Body of pancreas (tissue), 4 donors: ENCODE measurements around the gene USF2. TPM values are rescaled to one million over a fixed set of nuclear protein-coding genes. Genes with fewer than 3 reads are reported as not detected.

Source experiments
- ATAC-seq: fragments of 150-250 bp; one replicate; pipeline ENCODE4 v1.9.1; 2016
- DNase-seq, 4 donors: peaks; one replicate each; pipeline ENCODE4 v3.0.0-alpha.2; 2019
- H3K27ac ChIP-seq, 4 donors: fragments of 200-600 bp; sonication (generic); 1 replicate in 3 of 4; 2 replicates in 1 of 4; pipeline versions ENCODE4 v1.5.1 to v1.6.1; 2016 to 2019; ENCODE audit warnings: mild to moderate bottlenecking in 1 of 4, mixed read lengths in 1 of 4, moderate library complexity in 1 of 4
- H3K27me3 ChIP-seq, 2 donors: fragments of 200-600 bp; sonication (generic); one replicate each; pipeline ENCODE4 v1.6.0; 2016; ENCODE audit warnings: mild to moderate bottlenecking in 1 of 2
- H3K36me3 ChIP-seq, 2 donors: fragments of 200-600 bp; sonication (generic); replicated peaks in 1 of 2; 2 replicates each; pipeline ENCODE4 v1.5.1; 2016; ENCODE audit warnings: low read depth in 2 of 2; ENCODE audit not compliant: insufficient read depth in 1 of 2
- H3K4me1 ChIP-seq: fragments of 200-600 bp; sonication (generic); one replicate; pipeline ENCODE4 v1.6.0; 2016
- H3K4me3 ChIP-seq, 2 donors: fragments of 200-600 bp; sonication (generic); 1 replicate in 1 of 2; 2 replicates in 1 of 2; pipeline ENCODE4 v1.5.1; 2016 to 2019
- H3K9me3 ChIP-seq, 3 donors: fragments of 200-600 bp; sonication (generic); 1 replicate in 2 of 3; 2 replicates in 1 of 3; pipeline ENCODE4 v1.5.1; 2016
- POLR2A ChIP-seq, 3 donors: fragments of 450-650 bp; IDR thresholded peaks; one replicate each; pipeline ENCODE4 v1.6.1; 2016; ENCODE audit warnings: antibody characterized with exemption in 3 of 3, mild to moderate bottlenecking in 2 of 3
- WGBS, 2 donors: methylation state at CpG; one replicate each; pipeline ENCODE4 v1.1.5; 2017; 5-methylcytosine and 5-hydroxymethylcytosine counted together
- intact Hi-C: fragments of 100-400 bp; cut with DNase I; formaldehyde crosslinking; loops from one replicate; pipeline ENCODE4 v1.15.1; 2023
- total RNA-seq, 2 donors: library from RNA; depleted of rRNA; stranded (reverse); fragments of >200 nt; gene quantifications; one replicate each; pipeline ENCODE4 v1.1.0, GENCODE V29; 2016
- TF ChIP-seq, protein P1 (sequence below), 7 experiments: fragments of 450-650 bp in 4 of 7; fragments of 200-600 bp in 3 of 7; sonication (generic) in 3 of 7; IDR thresholded peaks; one replicate each; pipeline ENCODE4 v1.5.1; 2016 to 2019; ENCODE audit warnings: antibody characterized with exemption in 7 of 7

The USF2 gene
- total RNA-seq, 2 donors from 2014 or later = 76.8 to 91.3 TPM

DNA sequence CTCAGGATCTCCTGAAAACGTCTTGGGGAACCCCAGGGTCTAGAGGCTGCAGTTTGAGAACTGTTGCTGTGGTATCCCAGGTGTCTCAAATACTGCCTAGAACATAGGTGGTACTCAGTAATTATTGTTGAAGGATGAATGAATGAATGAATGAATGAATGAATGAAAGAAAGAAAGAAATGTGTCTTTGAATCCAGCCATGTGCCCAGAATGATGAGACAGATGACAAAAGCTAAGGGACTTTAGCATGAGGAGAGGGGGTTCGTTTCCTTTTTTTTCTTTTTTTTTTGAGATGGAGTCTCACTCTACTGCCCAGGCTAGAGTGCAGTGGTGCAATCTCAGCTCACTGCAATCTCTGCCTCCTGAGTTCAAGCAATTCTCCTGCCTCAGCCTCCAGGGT is 12.2 kb upstream of the USF2 start:
- Histone ChIP-seq H3K27me3 (no peaks in the 10 kb centered on the region), H3K36me3 (peaks cover 0 to 2% of the 10 kb centered on the region in 2 donors), H3K9me3 (no peaks in the 10 kb centered on the region), H3K4me1 (peaks cover 21% of the 10 kb centered on the region), H3K27ac (no peak overlapping the region), H3K4me3 (no peak overlapping the region)
- TF ChIP-seq POLR2A (IDR thresholded peaks at IDR 0.05) = no peak
- TF ChIP-seq, protein P1, sequence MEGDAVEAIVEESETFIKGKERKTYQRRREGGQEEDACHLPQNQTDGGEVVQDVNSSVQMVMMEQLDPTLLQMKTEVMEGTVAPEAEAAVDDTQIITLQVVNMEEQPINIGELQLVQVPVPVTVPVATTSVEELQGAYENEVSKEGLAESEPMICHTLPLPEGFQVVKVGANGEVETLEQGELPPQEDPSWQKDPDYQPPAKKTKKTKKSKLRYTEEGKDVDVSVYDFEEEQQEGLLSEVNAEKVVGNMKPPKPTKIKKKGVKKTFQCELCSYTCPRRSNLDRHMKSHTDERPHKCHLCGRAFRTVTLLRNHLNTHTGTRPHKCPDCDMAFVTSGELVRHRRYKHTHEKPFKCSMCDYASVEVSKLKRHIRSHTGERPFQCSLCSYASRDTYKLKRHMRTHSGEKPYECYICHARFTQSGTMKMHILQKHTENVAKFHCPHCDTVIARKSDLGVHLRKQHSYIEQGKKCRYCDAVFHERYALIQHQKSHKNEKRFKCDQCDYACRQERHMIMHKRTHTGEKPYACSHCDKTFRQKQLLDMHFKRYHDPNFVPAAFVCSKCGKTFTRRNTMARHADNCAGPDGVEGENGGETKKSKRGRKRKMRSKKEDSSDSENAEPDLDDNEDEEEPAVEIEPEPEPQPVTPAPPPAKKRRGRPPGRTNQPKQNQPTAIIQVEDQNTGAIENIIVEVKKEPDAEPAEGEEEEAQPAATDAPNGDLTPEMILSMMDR (IDR thresholded peaks at IDR 0.05) = no peak
- DNase-seq (no peak), ATAC-seq (no peak)
- intact Hi-C loops = no loop called here
- 53 to 58% methylated on average over 2 of the region's 2 CpGs for WGBS, 2 donors

GRCh38 chr19:35257113-35257461 is 11.7 kb upstream of the USF2 start:
- 87 to 96% methylated on average over 4 to 9 of the region's 9 CpGs for WGBS, 2 donors
- Histone ChIP-seq H3K27me3 (no peaks in the 10 kb centered on the region), H3K4me3 (no peak overlapping the region), H3K27ac (no peak overlapping the region), H3K9me3 (no peaks in the 10 kb centered on the region), H3K36me3 (peaks cover 0 to 2% of the 10 kb centered on the region in 2 donors), H3K4me1 (peaks cover 20% of the 10 kb centered on the region)
- no peak for ATAC-seq
- intact Hi-C loops = no loop called here
- TF ChIP-seq POLR2A (IDR thresholded peaks at IDR 0.05) = no peak
- TF ChIP-seq, protein P1 (IDR thresholded peaks at IDR 0.05) = no peak
- DNase-seq = no peak

DNA sequence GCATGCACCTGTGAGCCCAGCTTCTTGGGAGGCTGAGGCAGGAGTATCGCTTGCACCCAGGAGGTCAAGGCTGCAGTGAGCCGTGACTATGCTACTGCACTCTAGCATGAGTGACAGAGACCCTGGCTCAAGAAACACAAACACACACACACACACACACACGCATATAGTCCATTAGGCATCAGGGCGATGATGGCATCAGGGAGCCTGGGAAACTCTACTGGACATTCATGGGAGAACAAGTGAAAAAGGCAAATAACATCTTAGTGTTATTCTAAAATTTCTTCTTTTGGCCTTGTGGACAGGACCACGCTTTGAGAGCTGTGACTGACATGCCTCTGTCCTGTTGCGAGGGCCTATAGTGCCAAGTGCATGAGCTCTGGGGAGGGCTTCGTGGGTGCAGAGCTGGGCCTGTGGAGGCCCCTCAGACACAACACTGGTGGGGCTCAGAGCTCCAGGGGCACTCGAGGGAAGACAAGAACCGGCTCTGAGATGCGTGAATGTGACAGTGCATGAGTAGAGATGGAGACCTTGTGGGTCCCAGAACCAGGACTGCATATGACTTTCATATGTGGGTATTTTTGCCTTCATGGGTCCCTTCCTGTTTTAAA is 8.0 kb upstream of the USF2 start:
- intact Hi-C loops = no loop called here
- ATAC-seq (no peak), DNase-seq (peak in 2 of 4 donors; percentile 2 to 11)
- Histone ChIP-seq H3K36me3 (peaks cover 0 to 6% of the 10 kb centered on the region in 2 donors), H3K4me3 (no peak overlapping the region), H3K9me3 (no peaks in the 10 kb centered on the region), H3K27ac (no peak overlapping the region), H3K27me3 (no peaks in the 10 kb centered on the region), H3K4me1 (peaks cover 12% of the 10 kb centered on the region)
- 73 to 78% methylated on average over 10 of the region's 10 CpGs for WGBS, 2 donors
- TF ChIP-seq POLR2A (IDR thresholded peaks at IDR 0.05) = no peak
- TF ChIP-seq, protein P1 (IDR thresholded peaks at IDR 0.05) = no peak

DNA sequence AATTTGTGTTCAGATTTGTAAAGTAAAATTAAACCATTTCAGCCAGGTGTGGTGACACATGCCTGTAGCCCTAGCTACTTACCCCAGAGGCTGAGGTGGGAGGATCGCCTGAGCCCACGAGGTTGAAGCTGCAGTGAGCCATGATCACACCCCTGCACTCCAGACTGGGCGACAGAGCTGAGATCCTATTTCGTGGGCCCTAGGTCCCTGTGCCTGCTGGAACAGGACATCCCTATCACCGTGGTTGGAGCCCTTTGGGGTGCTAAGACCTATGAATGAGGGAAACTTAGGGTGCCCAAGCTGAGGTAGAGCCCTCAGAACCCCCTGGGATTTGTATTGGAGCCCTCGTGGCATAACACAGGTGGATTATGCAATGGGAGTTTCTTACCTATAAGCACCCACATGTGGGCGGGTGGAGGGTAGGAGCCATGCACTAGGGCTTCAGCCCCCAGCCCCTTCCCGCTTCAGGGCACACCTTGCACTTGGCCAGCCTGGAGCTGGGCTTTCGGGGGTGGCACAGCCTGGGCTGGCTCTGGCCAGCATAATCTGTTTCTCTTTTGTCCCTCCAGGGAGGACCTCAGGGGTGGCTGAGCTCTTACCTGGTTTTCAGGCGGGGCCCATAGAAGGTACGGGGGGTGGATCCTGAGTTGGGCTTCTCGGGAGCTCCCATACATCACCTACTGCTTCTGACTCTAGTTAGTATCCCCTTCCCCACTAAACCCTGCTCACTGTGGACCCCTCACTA is 7.2 kb upstream of the USF2 start:
- Histone ChIP-seq H3K9me3 (no peaks in the 10 kb centered on the region), H3K4me3 (no peak overlapping the region), H3K4me1 (peaks cover 16% of the 10 kb centered on the region), H3K27me3 (no peaks in the 10 kb centered on the region), H3K36me3 (peaks cover 0 to 6% of the 10 kb centered on the region in 2 donors), H3K27ac (peak overlapping the region in 1 of 4 donors; percentile 31)
- ATAC-seq (no peak), DNase-seq (peak in 2 of 4 donors; percentile 3 to 12)
- 85 to 87% methylated on average over 7 to 12 of the region's 12 CpGs for WGBS, 2 donors
- intact Hi-C loops = no loop called here
- TF ChIP-seq POLR2A (IDR thresholded peaks at IDR 0.05) = peak in 1 of 3 donors; percentile 6
- TF ChIP-seq, protein P1 (IDR thresholded peaks at IDR 0.05) = no peak
